Stromal cell of bone marrow (primary cell): Measurements from ENCODE around the gene FRMPD3.
A peak's percentile ranks its signal among the peaks of the same experiment; 100 is the strongest.

Experiments
- DNase-seq: peaks from one replicate; pipeline ENCODE4 v3.0.0-alpha.2; 2012; ENCODE audit warnings: low read depth

Gene FRMPD3

DNA sequence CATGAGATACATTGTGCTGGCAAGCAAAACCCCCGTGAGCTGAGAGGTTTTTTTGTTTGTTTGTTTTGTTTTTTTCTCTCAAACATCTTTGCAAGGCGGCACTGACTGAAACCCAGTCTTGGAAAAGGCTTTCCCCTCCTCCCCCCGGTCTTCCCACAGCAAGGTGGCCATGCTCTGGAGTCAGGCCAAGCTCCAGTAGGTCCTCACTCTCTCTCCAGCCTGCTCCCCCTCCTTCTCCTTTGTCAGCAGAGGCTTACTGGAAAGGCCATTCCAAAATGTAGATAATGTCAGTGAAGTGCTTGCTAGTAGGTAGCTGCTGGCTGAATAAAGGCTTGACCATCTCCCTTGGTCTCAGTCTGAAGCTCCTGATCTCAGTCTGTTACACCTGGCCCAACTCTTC lies 32.6 kb downstream of the FRMPD3 start:
- no peak for DNase-seq

- peak; percentile 5 for DNase-seq
Measured at GRCh38 chrX:107484002-107484726, 34.7 kb downstream of the FRMPD3 start.

- DNase-seq: no peak
Measured at GRCh38 chrX:107485013-107485412, 35.6 kb downstream of the FRMPD3 start.

GRCh38 chrX:107493141-107493540 lies 43.7 kb downstream of the FRMPD3 start:
- DNase-seq: no peak

DNA sequence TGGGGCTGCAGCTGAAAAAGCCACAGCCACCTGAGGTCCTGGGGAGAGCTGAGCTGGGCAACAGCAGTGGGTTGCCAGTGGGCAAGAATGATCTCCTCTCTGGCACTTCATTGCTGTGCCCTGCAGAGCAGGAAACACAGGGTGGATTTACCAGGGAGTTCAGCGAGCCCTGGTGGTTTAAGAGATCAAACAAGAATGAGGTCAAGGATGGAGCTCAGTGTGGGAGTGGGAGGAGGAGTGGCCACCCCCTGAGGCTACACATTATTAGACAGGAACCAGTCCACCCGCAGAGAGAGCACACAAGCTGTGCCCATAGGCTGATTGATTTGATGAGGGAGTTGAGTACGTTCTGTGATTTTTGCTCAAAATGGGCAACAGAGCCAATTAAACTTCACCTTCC lies 47.3 kb downstream of the FRMPD3 start:
- no peak for DNase-seq
